ENCODE measurements around the gene FBXL4.

FBXL4 gene

GRCh38 chr6:98835149-98836024 lies 112.4 kb downstream of the FBXL4 start:
- TF ChIP-seq CEBPB (IDR thresholded peaks at IDR 0.05) (no peak), TCF12 (IDR thresholded peaks at IDR 0.05; ENCODE audit: low read depth) (no peak), EP300 (IDR thresholded peaks at IDR 0.05; ENCODE audit: borderline replicate concordance) (no peak), MAX (IDR thresholded peaks at IDR 0.05) (peak; percentile 11; the same call in 1 of the 2 replicates), TEAD4 (IDR thresholded peaks at IDR 0.05) (no peak), TAF1 (IDR thresholded peaks at IDR 0.05; ENCODE audit: low read depth) (no peak), EGR1 (IDR thresholded peaks at IDR 0.05) (no peak), REST (IDR thresholded peaks at IDR 0.05; ENCODE audit: low read depth) (no peak), USF1 (IDR thresholded peaks at IDR 0.05) (no peak)

GRCh38 chr6:98834060-98835031 lies 113.4 kb downstream of the FBXL4 start, which contains the start of gene POU3F2:
Gene POU3F2, plus strand, starts transcription at chr6:98834574. Its CDS starts 300 bp downstream, at chr6:98834874.
- TF ChIP-seq EGR1 (IDR thresholded peaks at IDR 0.05), result peak; percentile 40; the same call in 1 of the 2 replicates
- no peak; the same call in 1 of the 2 replicates for TF ChIP-seq TCF12 (IDR thresholded peaks at IDR 0.05; ENCODE audit: low read depth)
- no peak for TF ChIP-seq RAD21 (IDR thresholded peaks at IDR 0.05; ENCODE audit: low read depth)
- TF ChIP-seq NFIC (IDR thresholded peaks at IDR 0.05), result peak; percentile 35; the same call in 1 of the 2 replicates
- no peak for TF ChIP-seq CEBPB (IDR thresholded peaks at IDR 0.05)
- peak; percentile 10; the same call in 1 of the 2 replicates for TF ChIP-seq FOXM1 (IDR thresholded peaks at IDR 0.05; ENCODE audit: borderline replicate concordance, low read depth)
- TF ChIP-seq EP300 (IDR thresholded peaks at IDR 0.05; ENCODE audit: borderline replicate concordance), result no peak
- TF ChIP-seq MAX (IDR thresholded peaks at IDR 0.05), result peak; percentile 49

- TF ChIP-seq EGR1 (IDR thresholded peaks at IDR 0.05), result no peak
- no peak for TF ChIP-seq TCF12 (IDR thresholded peaks at IDR 0.05; ENCODE audit: low read depth)
- TF ChIP-seq MAX (IDR thresholded peaks at IDR 0.05), result no peak; the same call in 1 of the 2 replicates
- TF ChIP-seq ZBTB7A (IDR thresholded peaks at IDR 0.05; ENCODE audit: low read depth), result no peak
- no peak for TF ChIP-seq TEAD4 (IDR thresholded peaks at IDR 0.05)
- TF ChIP-seq NFIC (IDR thresholded peaks at IDR 0.05), result no peak
- no peak for TF ChIP-seq REST (IDR thresholded peaks at IDR 0.05; ENCODE audit: low read depth)
- TF ChIP-seq FOXM1 (IDR thresholded peaks at IDR 0.05; ENCODE audit: borderline replicate concordance, low read depth), result no peak
- TF ChIP-seq CEBPB (IDR thresholded peaks at IDR 0.05), result no peak
- TF ChIP-seq USF1 (IDR thresholded peaks at IDR 0.05), result no peak
Observed at GRCh38 chr6:98833307-98834059, 114.3 kb downstream of the FBXL4 start.

GRCh38 chr6:98833057-98833306 lies 114.8 kb downstream of the FBXL4 start:
- TF ChIP-seq YY1 (IDR thresholded peaks at IDR 0.05; ENCODE audit: low read depth), result no peak
- no peak for TF ChIP-seq CREB1 (IDR thresholded peaks at IDR 0.05; ENCODE audit: low read depth)
- no peak for TF ChIP-seq RAD21 (IDR thresholded peaks at IDR 0.05; ENCODE audit: low read depth)
- TF ChIP-seq MAX (IDR thresholded peaks at IDR 0.05), result 0 out of 2 replicates have a peak, but pooled peaks have one; percentile 40

Data from Ishikawa (cell line).